ENCODE data around the gene GP9.
A peak's percentile ranks its signal among the peaks of the same experiment; 100 is the strongest.

GP9 gene

GRCh38 chr3:129039271-129040038 lies 21.1 kb upstream of the GP9 start:
- DNase-seq (ENCODE audit: low read depth), result no peak
- no peak overlapping the region for H3K4me3 ChIP-seq (ENCODE audit: low read depth, low read length)
- TF ChIP-seq, protein P1, sequence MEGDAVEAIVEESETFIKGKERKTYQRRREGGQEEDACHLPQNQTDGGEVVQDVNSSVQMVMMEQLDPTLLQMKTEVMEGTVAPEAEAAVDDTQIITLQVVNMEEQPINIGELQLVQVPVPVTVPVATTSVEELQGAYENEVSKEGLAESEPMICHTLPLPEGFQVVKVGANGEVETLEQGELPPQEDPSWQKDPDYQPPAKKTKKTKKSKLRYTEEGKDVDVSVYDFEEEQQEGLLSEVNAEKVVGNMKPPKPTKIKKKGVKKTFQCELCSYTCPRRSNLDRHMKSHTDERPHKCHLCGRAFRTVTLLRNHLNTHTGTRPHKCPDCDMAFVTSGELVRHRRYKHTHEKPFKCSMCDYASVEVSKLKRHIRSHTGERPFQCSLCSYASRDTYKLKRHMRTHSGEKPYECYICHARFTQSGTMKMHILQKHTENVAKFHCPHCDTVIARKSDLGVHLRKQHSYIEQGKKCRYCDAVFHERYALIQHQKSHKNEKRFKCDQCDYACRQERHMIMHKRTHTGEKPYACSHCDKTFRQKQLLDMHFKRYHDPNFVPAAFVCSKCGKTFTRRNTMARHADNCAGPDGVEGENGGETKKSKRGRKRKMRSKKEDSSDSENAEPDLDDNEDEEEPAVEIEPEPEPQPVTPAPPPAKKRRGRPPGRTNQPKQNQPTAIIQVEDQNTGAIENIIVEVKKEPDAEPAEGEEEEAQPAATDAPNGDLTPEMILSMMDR (conservative IDR thresholded peaks at IDR 0.05; ENCODE audit: low read depth, low read length), result no peak

- TF ChIP-seq, protein P1 (conservative IDR thresholded peaks at IDR 0.05; ENCODE audit: low read depth, low read length), result no peak
- no peak for DNase-seq (ENCODE audit: low read depth)
- H3K4me3 ChIP-seq (ENCODE audit: low read depth, low read length), result no peak overlapping the region
Observed at GRCh38 chr3:129040039-129040336, 20.6 kb upstream of the GP9 start.

GRCh38 chr3:129040579-129041300 lies 19.8 kb upstream of the GP9 start:
- no peak for DNase-seq (ENCODE audit: low read depth)
- no peak overlapping the region for H3K4me3 ChIP-seq (ENCODE audit: low read depth, low read length)
- TF ChIP-seq, protein P1 (conservative IDR thresholded peaks at IDR 0.05; ENCODE audit: low read depth, low read length), result no peak

GRCh38 chr3:129045675-129046036 lies 14.9 kb upstream of the GP9 start:
- TF ChIP-seq, protein P1 (conservative IDR thresholded peaks at IDR 0.05; ENCODE audit: low read depth, low read length), result no peak
- DNase-seq (ENCODE audit: low read depth), result no peak
- H3K4me3 ChIP-seq (ENCODE audit: low read depth, low read length), result no peak overlapping the region

GRCh38 chr3:129046037-129046731 lies 14.4 kb upstream of the GP9 start:
- TF ChIP-seq, protein P1 (conservative IDR thresholded peaks at IDR 0.05; ENCODE audit: low read depth, low read length), result peak; percentile 14
- DNase-seq (ENCODE audit: low read depth), result no peak
- no peak overlapping the region for H3K4me3 ChIP-seq (ENCODE audit: low read depth, low read length)

GRCh38 chr3:129046732-129047552 lies 13.6 kb upstream of the GP9 start:
- no peak overlapping the region for H3K4me3 ChIP-seq (ENCODE audit: low read depth, low read length)
- DNase-seq (ENCODE audit: low read depth), result no peak
- TF ChIP-seq, protein P1 (conservative IDR thresholded peaks at IDR 0.05; ENCODE audit: low read depth, low read length), result no peak
